ENCODE data around the gene TBC1D5.

- TF ChIP-seq POLR2A (IDR thresholded peaks at IDR 0.05) (no peak), CTCF (IDR thresholded peaks at IDR 0.05) (peak; percentile 55 to 83 (median 74))
These were observed 483.5 kb downstream of the TBC1D5 start for GRCh38 chr3:17258823-17259436.
